Activated naive CD8-positive, alpha-beta T cell treated with anti-CD3 and anti-CD28 coated beads, Interleukin-2, amount 50 U/mL, for 24 hours (primary cell): ENCODE data around the gene TMEM51.

Experiments used
- ATAC-seq: fragments of 150-1000 bp; cut with Tn5 transposase; one replicate; pipeline ENCODE4 v1.10.0; 2021
- DNase-seq: peaks from one replicate; pipeline ENCODE4 v3.0.0; 2021
- H3K27ac Mint-ChIP-seq: one replicate; pipeline ENCODE4 v1.8.0; 2021; ENCODE audit warnings: mild to moderate bottlenecking, mixed read lengths
- H3K27me3 Mint-ChIP-seq: one replicate; pipeline ENCODE4 v1.8.0; 2021; ENCODE audit warnings: mixed read lengths
- H3K36me3 Mint-ChIP-seq: one replicate; pipeline ENCODE4 v1.8.0; 2021; ENCODE audit warnings: low read depth, mixed read lengths
- H3K4me1 Mint-ChIP-seq: one replicate; pipeline ENCODE4 v1.8.0; 2021; ENCODE audit warnings: mixed read lengths
- H3K4me3 Mint-ChIP-seq: one replicate; pipeline ENCODE4 v1.8.0; 2021; ENCODE audit warnings: mild to moderate bottlenecking, moderate library complexity, mixed read lengths
- H3K9me3 Mint-ChIP-seq: one replicate; pipeline ENCODE4 v1.8.0; 2021; ENCODE audit warnings: mixed read lengths

The TMEM51 gene

DNA sequence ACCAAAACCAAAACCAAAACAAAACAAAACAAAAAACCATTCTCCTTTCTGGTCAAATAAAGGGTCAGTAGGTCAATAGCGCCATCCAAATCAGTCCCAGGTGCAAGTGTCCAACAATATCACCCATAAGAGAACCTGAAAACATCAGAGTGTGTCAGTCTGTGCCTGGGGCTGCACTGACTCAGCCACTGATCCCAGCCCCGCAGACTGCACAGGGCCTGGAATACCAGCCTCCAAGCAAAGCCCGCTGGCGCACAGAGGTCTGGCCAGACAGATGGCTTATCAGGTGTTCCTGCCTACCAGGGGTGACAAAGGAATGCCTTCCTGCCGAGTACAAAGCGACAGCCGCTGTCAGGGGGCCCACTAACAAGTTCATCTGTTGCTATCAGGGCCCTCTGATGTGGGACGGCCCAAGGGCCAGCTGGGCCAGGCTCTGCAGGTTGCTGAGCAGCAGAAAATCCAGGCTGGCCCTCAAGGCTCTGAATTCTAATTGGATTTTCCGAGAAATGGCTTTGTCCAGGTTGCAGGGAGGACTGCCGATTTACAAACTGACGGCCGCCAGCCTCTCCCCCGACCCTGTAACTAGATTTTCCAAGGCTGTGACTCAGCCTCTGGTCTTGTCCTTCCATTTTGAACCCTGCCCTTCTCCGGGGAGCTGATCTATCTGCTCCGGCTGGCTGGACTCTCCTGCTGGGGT is 13.7 kb upstream of the TMEM51 start:
- Mint-ChIP-seq H3K4me1 (peaks cover 7% of the 10 kb centered on the region), H3K9me3 (peaks cover 3% of the 10 kb centered on the region), H3K27me3 (peaks cover 63% of the 10 kb centered on the region), H3K36me3 (no peaks in the 10 kb centered on the region), H3K4me3 (no peak overlapping the region), H3K27ac (no peak overlapping the region)
- no peak for DNase-seq
- no peak for ATAC-seq

DNA sequence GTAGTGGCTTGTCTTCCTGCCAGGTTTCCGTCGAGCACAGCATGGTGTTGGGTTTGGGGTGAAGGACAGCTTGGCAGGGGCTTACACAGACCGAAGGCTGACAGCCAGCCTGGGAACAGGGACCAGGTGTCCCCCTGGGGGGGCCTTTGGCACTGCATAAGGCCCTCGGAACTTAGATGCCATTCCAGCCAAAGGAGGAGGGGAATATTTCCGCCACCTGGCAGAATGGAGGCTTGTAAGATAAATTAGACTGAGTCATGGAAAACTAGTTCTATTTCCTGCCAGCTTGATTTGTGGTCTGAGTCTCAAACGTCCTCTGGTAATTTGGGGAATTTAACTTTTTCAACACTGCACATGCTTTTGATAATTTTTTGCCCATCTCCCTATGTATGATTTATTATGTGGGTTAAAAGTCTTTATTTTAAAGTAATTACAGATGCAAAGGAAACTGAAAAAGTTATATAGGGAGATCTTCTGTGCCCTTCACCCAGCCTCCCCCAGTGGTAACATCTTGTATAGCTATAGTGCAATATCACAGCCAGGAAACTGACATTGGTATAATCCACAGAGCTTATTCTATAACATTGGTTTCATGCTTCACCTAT is 11.5 kb upstream of the TMEM51 start:
- DNase-seq = no peak
- H3K4me3 Mint-ChIP-seq = no peak overlapping the region
- H3K27ac Mint-ChIP-seq = no peak overlapping the region
- peaks cover 57% of the 10 kb centered on the region for H3K27me3 Mint-ChIP-seq
- peaks cover 7% of the 10 kb centered on the region for H3K4me1 Mint-ChIP-seq
- H3K9me3 Mint-ChIP-seq = peaks cover 3% of the 10 kb centered on the region
- peak; percentile 26 for ATAC-seq
- no peaks in the 10 kb centered on the region for H3K36me3 Mint-ChIP-seq

DNA sequence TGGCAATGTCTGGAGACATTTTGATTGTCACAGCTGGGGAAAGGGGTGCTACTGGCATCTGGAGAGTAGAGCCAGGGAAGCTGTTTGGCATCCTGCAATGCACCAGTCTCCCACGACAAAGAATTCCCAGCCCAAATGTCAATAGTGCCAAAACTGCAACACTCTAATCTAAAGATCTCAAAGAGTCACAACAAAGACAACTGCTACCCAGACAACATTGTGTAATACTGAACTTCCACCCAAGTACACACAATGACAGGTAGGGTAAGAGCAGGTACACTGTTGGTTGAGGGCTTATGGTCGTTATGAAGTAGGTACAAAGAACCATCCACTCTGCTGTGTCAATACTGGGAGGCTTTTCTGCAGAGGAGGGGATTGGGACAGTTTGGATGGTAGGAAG is 8.2 kb upstream of the TMEM51 start:
- no peak overlapping the region for H3K27ac Mint-ChIP-seq

DNA sequence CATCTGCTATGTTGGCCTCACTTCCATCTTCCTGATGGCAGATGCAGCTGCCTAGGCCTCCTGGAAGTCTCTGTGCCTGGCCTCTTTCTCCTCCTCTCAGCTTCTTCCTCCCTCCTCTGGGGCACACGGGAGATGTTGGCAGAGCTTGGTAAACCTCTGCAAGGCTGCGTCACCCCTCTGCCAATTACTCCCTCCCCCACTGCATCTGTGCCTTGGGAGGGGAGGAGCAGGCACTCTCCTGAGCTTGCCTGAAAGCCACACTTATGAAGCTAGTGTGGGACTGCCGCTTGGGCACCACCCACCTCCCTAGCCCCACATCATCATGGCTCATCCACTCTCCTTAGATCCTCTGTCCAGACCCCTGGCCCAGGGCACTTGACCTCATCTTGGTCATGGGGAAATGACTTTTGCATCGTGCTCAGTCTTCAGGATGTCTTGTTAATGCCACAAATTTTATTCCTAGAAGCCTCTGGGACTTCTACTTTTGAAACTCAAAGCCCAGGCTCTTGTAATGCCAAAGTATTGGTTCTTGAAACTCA is 7.3 kb upstream of the TMEM51 start:
- Mint-ChIP-seq H3K4me1 (peaks cover 7% of the 10 kb centered on the region), H3K36me3 (no peaks in the 10 kb centered on the region), H3K4me3 (no peak overlapping the region), H3K9me3 (no peaks in the 10 kb centered on the region), H3K27ac (no peak overlapping the region), H3K27me3 (peaks cover 64% of the 10 kb centered on the region)
- no peak for DNase-seq
- no peak for ATAC-seq

More for the DNA sequence above, 8.2 kb upstream of the TMEM51 start:
- Mint-ChIP-seq H3K36me3 (no peaks in the 10 kb centered on the region), H3K4me3 (no peak overlapping the region), H3K4me1 (peaks cover 7% of the 10 kb centered on the region), H3K9me3 (no peaks in the 10 kb centered on the region), H3K27me3 (peaks cover 63% of the 10 kb centered on the region)
- ATAC-seq (no peak), DNase-seq (no peak)

DNA sequence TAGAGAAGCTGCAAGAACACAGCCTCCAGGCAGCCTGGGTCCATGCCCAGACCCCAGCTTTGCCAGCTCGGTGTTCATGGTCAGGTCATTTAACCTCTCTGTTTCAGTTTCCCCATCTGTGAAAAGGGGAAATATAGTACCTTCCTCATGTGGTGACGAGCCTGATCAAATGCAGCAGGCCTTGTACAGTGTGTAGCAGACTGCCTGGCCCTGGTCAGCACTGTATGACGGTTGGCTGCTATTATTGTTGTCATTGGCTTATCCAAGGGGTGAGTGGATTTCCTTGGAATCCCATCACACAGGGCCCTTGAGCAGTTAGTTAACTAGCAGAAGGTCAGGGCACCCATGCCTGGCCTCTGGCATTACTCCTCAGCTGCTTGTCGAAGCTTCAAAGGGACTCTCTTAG is 6.6 kb upstream of the TMEM51 start:
- no peak overlapping the region for H3K4me3 Mint-ChIP-seq
- DNase-seq (no peak), ATAC-seq (no peak)

DNA sequence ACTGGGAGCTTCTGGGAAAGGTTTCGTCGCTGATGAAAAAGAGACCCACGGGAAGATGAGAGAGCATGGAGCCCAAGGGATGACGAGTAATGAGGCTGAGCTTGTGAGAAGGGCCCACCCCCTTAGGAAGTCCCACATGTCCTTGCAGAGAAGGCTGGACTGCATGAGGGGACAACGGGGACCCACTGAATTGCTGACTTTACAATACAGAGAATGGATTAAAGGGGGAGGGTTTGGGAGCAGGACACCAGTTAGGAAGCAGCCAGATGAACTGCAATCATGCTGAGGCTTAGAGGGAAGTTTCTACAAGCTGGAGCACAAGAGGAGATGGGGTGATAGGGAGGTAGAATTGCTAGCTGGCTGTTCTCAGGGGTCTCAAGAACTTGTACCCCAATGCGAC is 5.5 kb upstream of the TMEM51 start:
- DNase-seq (no peak), ATAC-seq (no peak)
- H3K27ac Mint-ChIP-seq = no peak overlapping the region
- no peaks in the 10 kb centered on the region for H3K9me3 Mint-ChIP-seq
- no peak overlapping the region for H3K4me3 Mint-ChIP-seq
- peaks cover 3% of the 10 kb centered on the region for H3K4me1 Mint-ChIP-seq
- H3K36me3 Mint-ChIP-seq = no peaks in the 10 kb centered on the region
- H3K27me3 Mint-ChIP-seq = peaks cover 65% of the 10 kb centered on the region

More for the DNA sequence above, 6.6 kb upstream of the TMEM51 start:
- no peaks in the 10 kb centered on the region for H3K36me3 Mint-ChIP-seq
- H3K4me1 Mint-ChIP-seq = peaks cover 4% of the 10 kb centered on the region
- peaks cover 63% of the 10 kb centered on the region for H3K27me3 Mint-ChIP-seq
- H3K27ac Mint-ChIP-seq = no peak overlapping the region
- H3K9me3 Mint-ChIP-seq = no peaks in the 10 kb centered on the region

DNA sequence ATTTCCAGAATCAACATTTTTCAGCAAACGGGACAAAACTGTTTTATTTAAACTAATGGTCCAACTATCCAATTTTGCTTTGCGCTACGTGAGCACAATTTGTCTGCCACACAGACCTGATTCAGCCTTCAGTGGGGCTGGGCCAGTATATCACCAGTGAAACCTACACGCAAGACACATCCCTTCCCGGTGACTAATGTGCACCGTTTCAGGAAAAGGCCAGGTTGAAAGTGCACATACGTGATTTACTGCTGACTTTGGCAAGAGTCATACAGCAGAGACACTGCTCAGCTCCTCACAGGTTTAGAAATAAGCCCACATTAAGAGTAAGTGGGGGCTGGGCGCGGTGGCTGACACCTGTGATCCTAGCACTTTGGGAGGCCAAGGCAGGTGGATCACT is 5.1 kb upstream of the TMEM51 start:
- H3K27ac Mint-ChIP-seq = no peak overlapping the region
- H3K4me3 Mint-ChIP-seq = no peak overlapping the region
- no peak for DNase-seq
- H3K36me3 Mint-ChIP-seq = no peaks in the 10 kb centered on the region
- peaks cover 64% of the 10 kb centered on the region for H3K27me3 Mint-ChIP-seq
- peaks cover 7% of the 10 kb centered on the region for H3K4me1 Mint-ChIP-seq
- no peak for ATAC-seq
- H3K9me3 Mint-ChIP-seq = no peaks in the 10 kb centered on the region

DNA sequence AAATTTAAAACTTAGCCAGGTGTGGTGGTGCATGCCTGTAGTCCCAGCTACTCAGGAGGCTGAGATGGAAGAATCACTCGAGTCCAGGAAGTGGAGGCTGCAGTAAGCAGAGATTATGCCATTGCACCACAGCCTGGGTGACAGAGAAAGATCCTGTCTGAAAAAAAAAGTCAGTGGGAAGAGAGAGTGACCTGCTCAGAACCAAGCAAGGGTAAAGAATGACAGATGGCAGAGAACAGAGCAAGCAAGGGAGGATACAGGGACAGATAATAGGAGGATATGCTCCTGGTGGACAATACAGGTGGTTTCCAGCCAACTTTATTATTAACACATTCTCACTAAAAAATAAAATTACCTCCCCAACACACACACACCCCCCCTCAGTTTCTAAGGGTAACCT is 4.6 kb upstream of the TMEM51 start:
- Mint-ChIP-seq H3K36me3 (no peaks in the 10 kb centered on the region), H3K4me3 (no peak overlapping the region), H3K4me1 (peaks cover 7% of the 10 kb centered on the region), H3K27ac (no peak overlapping the region), H3K9me3 (no peaks in the 10 kb centered on the region), H3K27me3 (peaks cover 64% of the 10 kb centered on the region)
- ATAC-seq (no peak), DNase-seq (no peak)

DNA sequence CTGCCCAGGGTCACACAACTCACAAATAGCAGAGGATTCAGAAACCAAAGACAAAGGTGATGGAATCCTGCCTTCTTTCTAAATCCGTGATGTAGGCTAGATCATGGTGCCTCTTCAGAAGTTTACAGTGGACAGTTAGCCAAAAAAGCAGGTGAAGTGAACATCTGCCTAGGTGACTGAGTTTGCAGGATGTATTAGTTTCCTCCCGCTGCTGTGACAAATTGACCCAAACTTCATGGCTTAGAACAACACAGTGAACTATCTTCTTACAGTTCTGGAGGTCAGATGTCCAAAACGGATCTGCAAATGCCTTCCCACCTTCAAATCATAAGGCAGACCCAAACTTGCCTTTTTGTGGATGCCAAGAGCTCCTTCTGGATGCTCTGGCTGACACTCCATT is 3.2 kb upstream of the TMEM51 start:
- DNase-seq (no peak), ATAC-seq (no peak)
- Mint-ChIP-seq H3K27ac (no peak overlapping the region), H3K27me3 (peaks cover 70% of the 10 kb centered on the region), H3K9me3 (no peaks in the 10 kb centered on the region), H3K36me3 (no peaks in the 10 kb centered on the region), H3K4me1 (peaks cover 15% of the 10 kb centered on the region), H3K4me3 (no peak overlapping the region)

DNA sequence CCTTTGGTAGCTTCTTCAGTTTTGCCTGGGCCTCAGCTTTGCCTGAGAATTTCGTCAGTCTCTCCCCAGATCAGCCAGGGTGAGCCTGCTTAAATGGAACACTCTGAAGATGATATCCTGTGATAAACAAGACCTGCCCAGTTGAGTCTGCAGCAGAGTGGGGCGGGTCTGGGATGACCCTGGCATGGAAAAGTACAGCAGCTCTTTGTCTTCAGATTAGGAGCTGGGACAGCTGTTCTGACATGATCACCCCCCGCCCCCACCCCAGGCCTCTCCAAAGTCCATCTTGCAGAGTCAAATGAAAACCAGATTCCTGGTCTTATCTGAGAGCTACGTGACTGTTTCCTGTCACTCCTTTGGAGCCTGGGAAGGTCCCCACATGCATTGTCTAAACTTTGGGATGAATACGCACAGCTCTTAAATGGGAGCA is 2.2 kb upstream of the TMEM51 start:
- DNase-seq = no peak
- Mint-ChIP-seq H3K4me3 (no peak overlapping the region), H3K27ac (no peak overlapping the region), H3K36me3 (no peaks in the 10 kb centered on the region), H3K4me1 (peaks cover 25% of the 10 kb centered on the region), H3K27me3 (peaks cover 71% of the 10 kb centered on the region), H3K9me3 (no peaks in the 10 kb centered on the region)
- ATAC-seq = no peak

DNA sequence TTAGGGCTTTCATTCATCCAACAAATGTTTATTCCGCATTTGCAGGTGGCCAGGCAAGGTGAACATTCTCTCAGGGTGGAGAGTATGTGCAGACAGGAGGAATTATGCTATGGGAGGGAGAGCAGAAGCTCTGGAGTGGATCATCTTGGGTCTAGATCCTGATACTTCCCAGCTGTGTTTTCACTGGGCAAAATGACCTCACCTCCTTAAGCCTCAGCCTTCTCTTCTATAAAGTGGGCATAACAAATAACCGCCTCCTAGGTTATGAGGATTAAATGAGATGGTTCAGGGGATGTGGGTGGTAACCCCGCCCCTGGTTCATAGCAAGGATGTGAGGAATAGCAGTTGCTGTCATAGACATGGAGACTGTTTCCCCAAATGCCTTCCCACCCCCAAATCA is 1.7 kb upstream of the TMEM51 start:
- Mint-ChIP-seq H3K27ac (no peak overlapping the region), H3K36me3 (no peaks in the 10 kb centered on the region), H3K4me3 (no peak overlapping the region), H3K27me3 (peaks cover 66% of the 10 kb centered on the region), H3K9me3 (no peaks in the 10 kb centered on the region), H3K4me1 (peaks cover 27% of the 10 kb centered on the region)
- ATAC-seq (no peak), DNase-seq (no peak)

DNA sequence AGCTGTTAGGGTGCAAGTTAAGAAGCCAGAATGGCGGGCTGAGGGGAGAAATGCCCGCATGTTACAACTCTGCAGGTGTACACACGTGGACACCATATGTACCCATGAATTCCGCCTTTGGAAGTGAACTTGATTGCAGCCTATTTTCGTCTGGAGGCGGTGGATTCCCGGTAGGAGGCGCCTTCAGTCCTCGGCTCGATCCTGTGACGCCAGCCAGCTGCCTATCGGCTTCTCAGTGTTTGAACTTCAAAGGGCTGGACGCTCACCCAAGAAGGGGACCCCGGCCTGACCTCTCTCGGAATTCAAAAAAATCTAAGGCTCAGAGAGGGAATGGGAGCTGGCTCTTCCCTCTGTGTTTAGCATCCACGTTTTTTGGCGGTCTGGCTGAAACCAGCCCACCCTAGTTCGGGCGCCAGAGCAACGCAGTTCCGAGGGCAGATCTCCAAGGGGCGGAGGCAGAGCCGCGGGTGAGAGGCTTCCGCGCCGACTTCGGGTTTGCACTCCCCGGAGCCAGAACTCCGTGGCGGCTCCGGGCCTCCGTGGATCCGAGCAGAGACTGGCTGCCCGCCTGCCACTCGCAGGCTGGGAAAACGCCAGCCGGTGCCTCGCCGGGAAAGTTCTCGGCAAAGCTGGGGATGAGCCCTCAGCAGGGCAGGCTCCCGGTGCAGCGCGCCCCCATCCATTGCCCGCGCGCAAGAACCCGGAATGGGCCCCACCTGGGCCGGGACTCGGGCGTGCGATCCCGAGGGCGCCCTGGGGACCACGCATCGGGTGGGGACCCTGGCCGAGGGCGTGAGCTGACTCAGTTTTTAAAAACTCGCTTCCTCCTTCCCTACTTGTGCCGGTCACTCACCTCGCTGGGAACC is 996 bp upstream of the TMEM51 start:
- DNase-seq (peak; percentile 35), ATAC-seq (no peak)
- Mint-ChIP-seq H3K4me3 (peak overlapping the region; percentile 45), H3K9me3 (no peaks in the 10 kb centered on the region), H3K27ac (no peak overlapping the region), H3K36me3 (no peaks in the 10 kb centered on the region), H3K27me3 (peaks cover 63% of the 10 kb centered on the region), H3K4me1 (peaks cover 27% of the 10 kb centered on the region)

DNA sequence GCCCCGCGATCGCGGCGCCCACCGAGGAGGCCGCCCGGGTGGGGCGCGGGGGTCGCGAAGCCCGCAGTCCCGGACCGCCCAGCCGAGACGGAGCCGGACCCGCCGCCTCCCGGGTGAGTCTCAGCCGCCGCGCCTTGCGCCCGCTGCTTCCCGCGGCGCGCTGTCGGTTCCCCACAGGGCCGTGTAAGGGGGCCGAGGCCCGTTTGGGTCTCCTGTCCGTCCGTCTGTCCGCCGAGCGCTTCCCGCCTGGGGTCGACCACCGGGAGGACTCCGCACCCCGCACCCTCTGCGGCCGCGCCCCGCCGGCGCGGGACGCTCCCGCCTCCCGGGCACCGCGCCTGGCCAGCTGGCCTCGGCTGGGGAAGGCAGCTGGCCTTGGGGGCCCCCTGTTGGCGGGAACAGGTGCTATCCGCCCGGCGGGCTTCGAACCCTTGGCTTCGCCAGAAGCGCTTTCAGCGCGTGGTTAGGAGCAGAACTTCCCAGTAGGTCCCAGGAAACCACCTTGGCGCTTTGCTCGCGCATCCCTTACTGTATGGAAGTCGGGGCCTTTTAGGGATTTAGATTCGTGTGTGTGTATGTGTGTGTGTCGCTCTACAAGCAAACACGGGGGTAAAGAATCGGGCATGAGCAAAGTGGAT is 414 bp downstream of the TMEM51 start:
- Mint-ChIP-seq H3K9me3 (no peaks in the 10 kb centered on the region), H3K36me3 (no peaks in the 10 kb centered on the region), H3K4me1 (peaks cover 27% of the 10 kb centered on the region), H3K27ac (no peak overlapping the region), H3K27me3 (peaks cover 52% of the 10 kb centered on the region), H3K4me3 (peak overlapping the region; percentile 38)
- ATAC-seq (no peak), DNase-seq (peak; percentile 59)

DNA sequence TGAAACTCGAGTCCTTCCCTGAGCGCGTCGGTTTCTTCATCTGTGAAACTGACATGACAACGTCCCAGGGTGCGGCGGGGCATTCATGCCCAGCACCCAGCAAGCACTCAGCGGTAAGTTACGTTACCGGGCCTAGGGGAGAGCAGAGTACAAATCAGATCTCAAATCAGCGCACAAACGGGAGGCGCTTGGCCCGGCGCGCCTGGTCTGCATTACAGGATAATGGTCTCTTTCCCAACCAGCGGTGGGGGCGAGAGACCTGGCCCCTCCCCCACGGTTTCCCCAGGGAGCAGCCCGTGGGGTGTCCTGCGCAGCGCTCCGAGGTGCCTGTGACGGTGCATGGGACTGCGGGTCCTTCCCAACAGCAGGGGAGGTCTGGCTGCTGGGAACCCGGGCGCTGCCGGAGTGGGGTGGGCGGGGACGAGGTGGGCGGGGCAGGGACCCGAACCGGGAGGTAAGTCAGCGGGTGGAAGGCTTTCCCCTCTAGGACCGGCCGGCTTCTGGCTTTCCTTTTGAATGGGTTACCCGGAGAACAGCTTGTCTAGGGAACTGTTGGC is 1.0 kb downstream of the TMEM51 start:
- Mint-ChIP-seq H3K4me1 (peaks cover 27% of the 10 kb centered on the region), H3K27ac (no peak overlapping the region), H3K27me3 (peaks cover 48% of the 10 kb centered on the region), H3K36me3 (no peaks in the 10 kb centered on the region), H3K9me3 (no peaks in the 10 kb centered on the region), H3K4me3 (peak overlapping the region; percentile 38)
- DNase-seq = no peak
- no peak for ATAC-seq
